H1 (cell line): ENCODE measurements around the gene SPDYE5. TPM values are rescaled to one million over a fixed set of nuclear protein-coding genes. Genes with fewer than 3 reads are reported as not detected.
"Not testable (repeated sequence)": the region's sequence is repeated elsewhere in the genome, so short reads cannot be mapped to it uniquely, and the experiment has no call there.

Experiments used
- CTCF ChIA-PET: fragments of 300-600 bp; sonication (Branson Sonifier 250); formaldehyde crosslinking; loops from one replicate; lab custom pipeline; 2021; ENCODE audit not compliant: partially characterized antibody; lab: Charles Lee
- POLR2A ChIA-PET: fragments of 300-600 bp; sonication (Branson Sonifier 250); formaldehyde crosslinking; loops from one replicate; lab custom pipeline; 2021; ENCODE audit warnings: inconsistent platforms; ENCODE audit not compliant: partially characterized antibody; lab: Charles Lee
- DNase-seq, 2 experiments: peaks; one replicate each; pipeline versions ENCODE4 v3.0.0 to v3.0.0-alpha.2; 2010 to 2022; ENCODE audit warnings: low spot score in 2 of 2, low read depth in 1 of 2, mixed read lengths in 1 of 2
- FAIRE-seq: peaks from 2 replicates; lab custom pipeline; 2011; peaks lifted over from hg19 to GRCh38; lab: Jason Lieb, UNC
- H2AFZ ChIP-seq: 2 replicates; pipeline ENCODE4 v1.8.1; 2012; ENCODE audit warnings: low read length, inconsistent platforms
- H2AK5ac ChIP-seq: 2 replicates; pipeline ENCODE4 v1.6.1; 2013; ENCODE audit warnings: low read depth, low read length
- H2BK120ac ChIP-seq: replicated peaks from 2 replicates; pipeline ENCODE3; 2013; ENCODE audit warnings: low read depth, low read length, inconsistent platforms
- H2BK12ac ChIP-seq: 2 replicates; pipeline ENCODE4 v1.6.1; 2013; ENCODE audit warnings: low read depth, low read length
- H2BK15ac ChIP-seq: 2 replicates; pipeline ENCODE4 v1.6.1; 2013; ENCODE audit warnings: low read length
- H2BK20ac ChIP-seq: 2 replicates; pipeline ENCODE4 v1.6.1; 2013; ENCODE audit warnings: low read length
- H2BK5ac ChIP-seq: 2 replicates; pipeline ENCODE4 v1.6.1; 2013; ENCODE audit warnings: low read depth, low read length
- H3K14ac ChIP-seq: 2 replicates; pipeline ENCODE4 v1.6.1; 2013; ENCODE audit warnings: inconsistent platforms; ENCODE audit not compliant: insufficient read length
- H3K18ac ChIP-seq: 2 replicates; pipeline ENCODE4 v1.6.1; 2013; ENCODE audit warnings: low read length; ENCODE audit errors: extremely low read depth
- H3K23ac ChIP-seq: 2 replicates; pipeline ENCODE4 v1.6.1; 2013; ENCODE audit warnings: inconsistent platforms; ENCODE audit not compliant: insufficient read length
- H3K23me2 ChIP-seq: 2 replicates; pipeline ENCODE4 v1.6.1; 2013; ENCODE audit warnings: low read depth, low read length
- H3K27ac ChIP-seq: 2 replicates; pipeline ENCODE4 v1.6.1; 2011; ENCODE audit warnings: low read depth, low read length, inconsistent platforms
- H3K27me3 ChIP-seq, 4 experiments: replicated peaks in 1 of 4; 1 replicate in 1 of 4; 2 replicates in 3 of 4; pipeline versions ENCODE4 v1.6.1 to v1.8.1; 2011 to 2013; ENCODE audit warnings: low read length in 3 of 4, mild to moderate bottlenecking in 3 of 4, inconsistent platforms in 2 of 4, mixed read lengths in 2 of 4, moderate library complexity in 1 of 4; ENCODE audit not compliant: control insufficient read depth in 3 of 4, insufficient read depth in 3 of 4; ENCODE audit errors: extremely low read depth in 1 of 4
- H3K36me3 ChIP-seq, 4 experiments: 2 replicates each; pipeline versions ENCODE4 v1.6.1 to v1.8.1; 2011 to 2013; ENCODE audit warnings: mild to moderate bottlenecking in 4 of 4, low read length in 3 of 4, moderate library complexity in 2 of 4, control low read depth in 1 of 4, inconsistent platforms in 1 of 4; ENCODE audit not compliant: insufficient read depth in 4 of 4, control insufficient read depth in 2 of 4
- H3K4ac ChIP-seq: replicated peaks from 2 replicates; pipeline ENCODE3; 2013; ENCODE audit warnings: low read length, low read depth, mixed read lengths, inconsistent platforms; ENCODE audit not compliant: insufficient read length
- H3K4me1 ChIP-seq, 4 experiments: replicated peaks in 1 of 4; 1 replicate in 1 of 4; 2 replicates in 3 of 4; pipeline versions ENCODE4 v1.6.1 to v1.8.1; 2011 to 2013; ENCODE audit warnings: low read length in 3 of 4, inconsistent platforms in 2 of 4, mixed read lengths in 1 of 4; ENCODE audit not compliant: insufficient read depth in 4 of 4, control insufficient read depth in 3 of 4
- H3K4me2 ChIP-seq, 2 experiments: 2 replicates each; pipeline versions ENCODE4 v1.6.1 to v1.8.1; 2011 to 2013; ENCODE audit warnings: low read depth in 2 of 2, low read length in 2 of 2, control low read depth in 1 of 2, inconsistent platforms in 1 of 2, mild to moderate bottlenecking in 1 of 2; ENCODE audit not compliant: insufficient read depth in 1 of 2
- H3K4me3 ChIP-seq, 4 experiments: fragments of 200-600, 300-600 bp in 1 of 4; sonication (generic), shearing (Covaris generic), sonication (Bioruptor Twin) in 1 of 4; 2 replicates each; pipeline versions ENCODE4 v1.5.1 to v1.8.1; 2011 to 2016; ENCODE audit warnings: low read length in 4 of 4, low read depth in 3 of 4, control low read depth in 2 of 4, inconsistent platforms in 2 of 4, mild to moderate bottlenecking in 2 of 4, mixed read lengths in 1 of 4, moderate library complexity in 1 of 4; ENCODE audit not compliant: insufficient read depth in 2 of 4; ENCODE audit errors: extremely low read depth in 1 of 4
- H3K56ac ChIP-seq: replicated peaks from 2 replicates; pipeline ENCODE3; 2013; ENCODE audit warnings: low read depth, mild to moderate bottlenecking, mixed read lengths, low read length, inconsistent platforms; ENCODE audit not compliant: insufficient read length
- H3K79me1 ChIP-seq: 2 replicates; pipeline ENCODE4 v1.6.1; 2013; ENCODE audit warnings: low read depth, low read length, control low read depth
- H3K79me2 ChIP-seq, 2 experiments: 2 replicates each; pipeline versions ENCODE4 v1.6.1 to v1.8.1; 2012 to 2013; ENCODE audit warnings: low read length in 2 of 2, mild to moderate bottlenecking in 2 of 2, inconsistent platforms in 1 of 2; ENCODE audit not compliant: insufficient read depth in 2 of 2, control insufficient read depth in 1 of 2
- H3K9ac ChIP-seq, 4 experiments: replicated peaks in 1 of 4; 1 replicate in 1 of 4; 2 replicates in 3 of 4; pipeline versions ENCODE4 v1.6.1 to v1.8.1; 2011 to 2013; ENCODE audit warnings: low read depth in 3 of 4, low read length in 3 of 4, control low read depth in 2 of 4, mild to moderate bottlenecking in 2 of 4, moderate library complexity in 2 of 4, inconsistent platforms in 1 of 4; ENCODE audit errors: extremely low read depth in 1 of 4
- H3K9me3 ChIP-seq, 2 experiments: 2 replicates each; pipeline versions ENCODE4 v1.6.1 to v1.8.1; 2012 to 2013; ENCODE audit warnings: mild to moderate bottlenecking in 2 of 2, moderate library complexity in 2 of 2, control low read depth in 1 of 2, inconsistent platforms in 1 of 2, low read depth in 1 of 2, low read length in 1 of 2, mixed read lengths in 1 of 2; ENCODE audit not compliant: insufficient read depth in 2 of 2
- H4K20me1 ChIP-seq, 2 experiments: replicated peaks in 1 of 2; 2 replicates each; pipeline versions ENCODE3 to v1.8.1; 2011 to 2013; ENCODE audit warnings: inconsistent platforms in 2 of 2, low read length in 2 of 2, mild to moderate bottlenecking in 1 of 2; ENCODE audit not compliant: insufficient read depth in 2 of 2, control insufficient read depth in 1 of 2
- H4K5ac ChIP-seq: 2 replicates; pipeline ENCODE4 v1.6.1; 2013; ENCODE audit warnings: low read length, low read depth, mixed read lengths, inconsistent platforms; ENCODE audit not compliant: insufficient read length
- H4K8ac ChIP-seq: 2 replicates; pipeline ENCODE4 v1.8.0; 2013; ENCODE audit warnings: mild to moderate bottlenecking, moderate library complexity, low read length, inconsistent platforms; ENCODE audit not compliant: insufficient read depth; ENCODE audit errors: extremely low read depth
- H4K91ac ChIP-seq: replicated peaks from 2 replicates; pipeline ENCODE3; 2013; ENCODE audit warnings: low read length, mixed read lengths, inconsistent platforms; ENCODE audit not compliant: insufficient read length
- polyA plus RNA-seq, 7 experiments: library from polyadenylated mRNA; depleted of rRNA in 3 of 7; stranded (reverse) in 5 of 7; unstranded in 2 of 7; fragments of >200 nt in 5 of 7; fragments of 200-250 nt in 2 of 7; gene quantifications; 1 replicate in 5 of 7; 2 replicates in 1 of 7; 4 replicates in 1 of 7; pipeline versions ENCODE4 v1.2.1 to v1.2.3, GENCODE V29; 2011 to 2013; ENCODE audit warnings: missing spikeins in 2 of 7, mixed read lengths in 2 of 7
- total RNA-seq: library from RNA; stranded (reverse); fragmentation: NEBNext Ultra II Directional; extraction: Animal tissue kit (Norgen Biotek cat#: 25700); gene quantifications from 2 replicates; pipeline ENCODE4 v1.2.1, GENCODE V29; 2021

Gene SPDYE5
- total and polyA plus RNA-seq, 2 of the 8 experiments (the other 6 are each of a cell fraction or from before 2014, with no cell fraction given) = not detected

- H2AFZ ChIP-seq, H3K23me2 ChIP-seq, H2AK5ac ChIP-seq, H3K4ac ChIP-seq, CTCF ChIA-PET, H3K14ac ChIP-seq, H3K9me3 ChIP-seq, H3K36me3 ChIP-seq, H3K4me2 ChIP-seq, H3K4me3 ChIP-seq, H4K5ac ChIP-seq, H4K91ac ChIP-seq, POLR2A ChIA-PET, H2BK20ac ChIP-seq, H2BK5ac ChIP-seq, H3K79me2 ChIP-seq, H2BK120ac ChIP-seq, H3K79me1 ChIP-seq, H3K27ac ChIP-seq, FAIRE-seq, H3K4me1 ChIP-seq, DNase-seq, H2BK15ac ChIP-seq, H3K27me3 ChIP-seq, H3K18ac ChIP-seq, H4K8ac ChIP-seq, H3K9ac ChIP-seq, H3K23ac ChIP-seq, H2BK12ac ChIP-seq, H4K20me1 ChIP-seq, H3K56ac ChIP-seq: not testable (repeated sequence)
These were observed 14.7 kb upstream of the SPDYE5 start for GRCh38 chr7:75477457-75477856.

GRCh38 chr7:75480313-75480712, 11.8 kb upstream of the SPDYE5 start:
- CTCF ChIA-PET, H3K36me3 ChIP-seq, FAIRE-seq, H3K9me3 ChIP-seq, H3K23me2 ChIP-seq, H3K4me2 ChIP-seq, DNase-seq, H2BK12ac ChIP-seq, H2AFZ ChIP-seq, H3K9ac ChIP-seq, H3K14ac ChIP-seq, H3K23ac ChIP-seq, H2AK5ac ChIP-seq, H3K56ac ChIP-seq, H4K91ac ChIP-seq, H3K27ac ChIP-seq, H3K4ac ChIP-seq, H3K4me3 ChIP-seq, H2BK120ac ChIP-seq, H2BK5ac ChIP-seq, H2BK15ac ChIP-seq, H3K79me2 ChIP-seq, POLR2A ChIA-PET, H4K20me1 ChIP-seq, H3K18ac ChIP-seq, H3K27me3 ChIP-seq, H4K5ac ChIP-seq, H3K4me1 ChIP-seq, H3K79me1 ChIP-seq, H2BK20ac ChIP-seq, H4K8ac ChIP-seq: not testable (repeated sequence)
